GM23338 (cell line): ENCODE measurements around the gene TPK1.
A peak's percentile ranks its signal among the peaks of the same experiment; 100 is the strongest.

Source experiments
- CREB1 ChIP-seq: fragments of 250-450 bp; sonication (Bioruptor Pico); IDR thresholded peaks from 2 replicates; pipeline ENCODE4 v1.5.0; 2020; ENCODE audit warnings: low read depth, mild to moderate bottlenecking, moderate library complexity
- EZH2 ChIP-seq: fragments of 200-600 bp; sonication (generic); IDR thresholded peaks from one replicate; pipeline ENCODE4 v1.8.0; 2017; ENCODE audit warnings: antibody characterized with exemption, mild to moderate bottlenecking, low read depth; ENCODE audit not compliant: unreplicated experiment
- EZH2phosphoT487 ChIP-seq: fragments of 200-600 bp; sonication (generic); IDR thresholded peaks from one replicate; pipeline ENCODE4 v1.8.1; 2018; ENCODE audit warnings: antibody characterized with exemption; ENCODE audit not compliant: unreplicated experiment
- JUNB ChIP-seq: IDR thresholded peaks from one replicate; pipeline ENCODE4 v1.6.1; 2016; ENCODE audit warnings: antibody characterized with exemption; ENCODE audit not compliant: unreplicated experiment
- POLR2AphosphoS5 ChIP-seq: IDR thresholded peaks from 2 replicates; pipeline ENCODE4 v1.6.1; 2016; ENCODE audit warnings: antibody characterized with exemption, low read depth
- STAT1 ChIP-seq: IDR thresholded peaks from one replicate; pipeline ENCODE4 v1.6.1; 2016; ENCODE audit warnings: antibody characterized with exemption; ENCODE audit not compliant: unreplicated experiment
- TF ChIP-seq, protein P1 (sequence below), 2 experiments: fragments of 200-600 bp in 1 of 2; sonication (generic) in 1 of 2; conservative IDR thresholded peaks; 2 replicates each; pipeline versions ENCODE4 v1.5.1 to v1.6.1; 2016 to 2017; ENCODE audit warnings: antibody characterized with exemption in 2 of 2, low read depth in 2 of 2, mild to moderate bottlenecking in 2 of 2, moderate library complexity in 1 of 2
- TF ChIP-seq, protein P2 (sequence below): IDR thresholded peaks from 2 replicates; pipeline ENCODE4 v1.6.1; 2016; ENCODE audit warnings: antibody characterized with exemption

DNA sequence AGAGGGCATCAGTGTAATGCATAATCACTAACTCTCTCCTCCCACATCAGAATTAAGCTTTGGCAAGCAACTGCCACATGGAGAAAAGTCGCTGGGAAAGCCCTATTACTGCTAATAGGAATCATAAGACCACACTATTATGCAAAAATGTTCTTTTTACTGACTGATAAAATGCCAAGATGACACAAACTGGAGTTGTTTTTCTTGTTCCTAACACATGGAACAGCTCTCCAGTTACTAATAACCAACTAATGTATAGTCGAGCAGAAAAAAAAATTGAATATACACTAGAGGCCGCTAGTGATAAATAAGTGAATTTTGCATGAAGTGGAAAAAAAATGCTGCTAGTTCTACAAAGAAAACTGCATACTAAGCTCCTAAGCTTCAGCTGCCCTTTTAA is 165.6 kb downstream of the TPK1 start:
- no peak for TF ChIP-seq POLR2AphosphoS5
- TF ChIP-seq, protein P1, sequence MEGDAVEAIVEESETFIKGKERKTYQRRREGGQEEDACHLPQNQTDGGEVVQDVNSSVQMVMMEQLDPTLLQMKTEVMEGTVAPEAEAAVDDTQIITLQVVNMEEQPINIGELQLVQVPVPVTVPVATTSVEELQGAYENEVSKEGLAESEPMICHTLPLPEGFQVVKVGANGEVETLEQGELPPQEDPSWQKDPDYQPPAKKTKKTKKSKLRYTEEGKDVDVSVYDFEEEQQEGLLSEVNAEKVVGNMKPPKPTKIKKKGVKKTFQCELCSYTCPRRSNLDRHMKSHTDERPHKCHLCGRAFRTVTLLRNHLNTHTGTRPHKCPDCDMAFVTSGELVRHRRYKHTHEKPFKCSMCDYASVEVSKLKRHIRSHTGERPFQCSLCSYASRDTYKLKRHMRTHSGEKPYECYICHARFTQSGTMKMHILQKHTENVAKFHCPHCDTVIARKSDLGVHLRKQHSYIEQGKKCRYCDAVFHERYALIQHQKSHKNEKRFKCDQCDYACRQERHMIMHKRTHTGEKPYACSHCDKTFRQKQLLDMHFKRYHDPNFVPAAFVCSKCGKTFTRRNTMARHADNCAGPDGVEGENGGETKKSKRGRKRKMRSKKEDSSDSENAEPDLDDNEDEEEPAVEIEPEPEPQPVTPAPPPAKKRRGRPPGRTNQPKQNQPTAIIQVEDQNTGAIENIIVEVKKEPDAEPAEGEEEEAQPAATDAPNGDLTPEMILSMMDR (conservative IDR thresholded peaks at IDR 0.05; ENCODE audit: low read depth in 2 of 2) = peak in 1 of 2 experiments; percentile 33; a peak in 2 of 4 replicates
- TF ChIP-seq EZH2phosphoT487 = no peak
- no peak for TF ChIP-seq EZH2
- no peak for TF ChIP-seq CREB1 (CRISPR knock-in tag)
- TF ChIP-seq, protein P2, sequence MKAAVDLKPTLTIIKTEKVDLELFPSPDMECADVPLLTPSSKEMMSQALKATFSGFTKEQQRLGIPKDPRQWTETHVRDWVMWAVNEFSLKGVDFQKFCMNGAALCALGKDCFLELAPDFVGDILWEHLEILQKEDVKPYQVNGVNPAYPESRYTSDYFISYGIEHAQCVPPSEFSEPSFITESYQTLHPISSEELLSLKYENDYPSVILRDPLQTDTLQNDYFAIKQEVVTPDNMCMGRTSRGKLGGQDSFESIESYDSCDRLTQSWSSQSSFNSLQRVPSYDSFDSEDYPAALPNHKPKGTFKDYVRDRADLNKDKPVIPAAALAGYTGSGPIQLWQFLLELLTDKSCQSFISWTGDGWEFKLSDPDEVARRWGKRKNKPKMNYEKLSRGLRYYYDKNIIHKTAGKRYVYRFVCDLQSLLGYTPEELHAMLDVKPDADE = no peak
- TF ChIP-seq JUNB = no peak
- no peak for TF ChIP-seq STAT1
